Gastroesophageal sphincter (tissue), 3 donors: ENCODE data around the gene PERP.

ENCODE experiments used
- EP300 ChIP-seq: sonication (generic); formaldehyde crosslinking; IDR thresholded peaks from one replicate; pipeline ENCODE4 v1.6.1; 2017; ENCODE audit warnings: antibody characterized with exemption, mild to moderate bottlenecking
- POLR2AphosphoS5 ChIP-seq: sonication (generic); formaldehyde crosslinking; IDR thresholded peaks from one replicate; pipeline ENCODE4 v1.6.1; 2017; ENCODE audit warnings: antibody characterized with exemption
- TF ChIP-seq, protein P1 (sequence below), 4 experiments: fragments of 200-600 bp in 2 of 4; fragments of 450-650 bp in 2 of 4; sonication (generic) in 1 of 4; IDR thresholded peaks; one replicate each; pipeline ENCODE4 v1.5.1; 2017 to 2019; ENCODE audit warnings: antibody characterized with exemption in 4 of 4, mild to moderate bottlenecking in 2 of 4, moderate library complexity in 2 of 4

DNA sequence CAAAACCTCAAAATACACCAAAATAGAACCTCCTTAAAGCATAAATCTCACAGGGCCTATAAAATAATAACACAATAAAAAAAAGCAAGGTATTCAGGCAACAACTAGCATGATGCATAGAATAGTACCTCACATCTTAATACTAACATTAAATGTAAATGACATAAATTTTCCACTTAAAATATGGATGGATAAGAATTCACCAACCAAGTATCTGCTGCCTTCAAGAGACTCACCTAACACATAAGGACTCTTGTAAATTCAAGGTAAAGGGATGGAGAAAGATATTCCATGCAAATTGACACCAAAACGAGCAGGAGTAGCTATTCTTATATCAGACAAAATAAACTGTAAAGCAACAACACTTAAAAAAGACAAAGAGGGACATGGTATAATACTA is 52.2 kb downstream of the PERP start:
- TF ChIP-seq, protein P1, sequence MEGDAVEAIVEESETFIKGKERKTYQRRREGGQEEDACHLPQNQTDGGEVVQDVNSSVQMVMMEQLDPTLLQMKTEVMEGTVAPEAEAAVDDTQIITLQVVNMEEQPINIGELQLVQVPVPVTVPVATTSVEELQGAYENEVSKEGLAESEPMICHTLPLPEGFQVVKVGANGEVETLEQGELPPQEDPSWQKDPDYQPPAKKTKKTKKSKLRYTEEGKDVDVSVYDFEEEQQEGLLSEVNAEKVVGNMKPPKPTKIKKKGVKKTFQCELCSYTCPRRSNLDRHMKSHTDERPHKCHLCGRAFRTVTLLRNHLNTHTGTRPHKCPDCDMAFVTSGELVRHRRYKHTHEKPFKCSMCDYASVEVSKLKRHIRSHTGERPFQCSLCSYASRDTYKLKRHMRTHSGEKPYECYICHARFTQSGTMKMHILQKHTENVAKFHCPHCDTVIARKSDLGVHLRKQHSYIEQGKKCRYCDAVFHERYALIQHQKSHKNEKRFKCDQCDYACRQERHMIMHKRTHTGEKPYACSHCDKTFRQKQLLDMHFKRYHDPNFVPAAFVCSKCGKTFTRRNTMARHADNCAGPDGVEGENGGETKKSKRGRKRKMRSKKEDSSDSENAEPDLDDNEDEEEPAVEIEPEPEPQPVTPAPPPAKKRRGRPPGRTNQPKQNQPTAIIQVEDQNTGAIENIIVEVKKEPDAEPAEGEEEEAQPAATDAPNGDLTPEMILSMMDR (IDR thresholded peaks at IDR 0.05): no peak
- TF ChIP-seq POLR2AphosphoS5 (no peak), EP300 (no peak)
